Endothelial cell (in vitro differentiated cells): Measurements from ENCODE around the gene MESP1. TPM values are rescaled to one million over a fixed set of nuclear protein-coding genes. Genes with fewer than 3 reads are reported as not detected.

Source experiments
- DNase-seq: peaks from one replicate; pipeline ENCODE4 v3.0.0; 2021; ENCODE audit warnings: low spot score
- H3K27ac Mint-ChIP-seq: one replicate; pipeline ENCODE4 v1.8.0; 2021; ENCODE audit warnings: mixed read lengths, inconsistent platforms; ENCODE audit not compliant: unreplicated experiment
- H3K27me3 Mint-ChIP-seq: one replicate; pipeline ENCODE4 v1.8.0; 2021; ENCODE audit warnings: mild to moderate bottlenecking, moderate library complexity, mixed read lengths, inconsistent platforms; ENCODE audit not compliant: unreplicated experiment
- H3K36me3 Mint-ChIP-seq: one replicate; pipeline ENCODE4 v1.8.0; 2021; ENCODE audit warnings: mild to moderate bottlenecking, low read depth, mixed read lengths, inconsistent platforms; ENCODE audit not compliant: unreplicated experiment
- H3K4me1 Mint-ChIP-seq: one replicate; pipeline ENCODE4 v1.8.0; 2021; ENCODE audit warnings: mild to moderate bottlenecking, mixed read lengths, inconsistent platforms; ENCODE audit not compliant: unreplicated experiment
- H3K4me3 Mint-ChIP-seq: one replicate; pipeline ENCODE4 v1.8.0; 2021; ENCODE audit warnings: mild to moderate bottlenecking, mixed read lengths, inconsistent platforms; ENCODE audit not compliant: unreplicated experiment
- H3K9me3 Mint-ChIP-seq: one replicate; pipeline ENCODE4 v1.8.0; 2021; ENCODE audit warnings: mixed read lengths, inconsistent platforms; ENCODE audit not compliant: unreplicated experiment
- total RNA-seq: library from RNA; stranded (reverse); fragmentation: NEBNext Ultra II Directional; extraction: Animal tissue kit (Norgen Biotek cat#: 25700); gene quantifications from one replicate; pipeline ENCODE4 v1.2.1, GENCODE V29; 2021; ENCODE audit not compliant: unreplicated experiment
- TF ChIP-seq, protein P1 (sequence below): fragments of 200-600 bp; sonication (generic); IDR thresholded peaks from one replicate; pipeline ENCODE4 v1.5.0; 2021; ENCODE audit warnings: antibody characterized with exemption; ENCODE audit not compliant: unreplicated experiment

The MESP1 gene
- total RNA-seq, 1 donor from 2014 or later = not detected

DNA sequence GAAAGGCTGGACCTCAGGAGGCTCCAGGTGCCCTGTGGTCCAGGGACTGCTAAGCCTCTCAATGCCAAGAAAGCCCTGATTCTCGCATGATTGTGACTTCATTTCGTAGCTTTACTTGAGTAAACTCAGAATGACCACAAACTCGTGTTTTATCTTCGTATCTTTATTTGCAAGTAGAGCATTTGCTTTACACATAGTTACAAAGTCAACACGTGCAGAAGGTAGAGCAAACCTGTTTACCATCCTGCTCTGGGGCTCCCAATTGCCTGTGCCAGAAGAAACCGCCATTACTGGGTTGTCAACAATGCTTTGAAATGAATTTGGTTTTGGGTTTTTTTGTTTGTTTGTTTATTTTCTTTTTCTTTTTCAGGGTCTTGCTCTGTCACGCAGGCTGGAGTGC is 5.8 kb upstream of the MESP1 start:
- Mint-ChIP-seq H3K36me3 (no peaks in the 10 kb centered on the region), H3K9me3 (no peaks in the 10 kb centered on the region), H3K27me3 (peaks cover 11% of the 10 kb centered on the region), H3K4me1 (peaks cover 17% of the 10 kb centered on the region), H3K4me3 (no peak overlapping the region), H3K27ac (no peak overlapping the region)
- no peak for DNase-seq
- TF ChIP-seq, protein P1, sequence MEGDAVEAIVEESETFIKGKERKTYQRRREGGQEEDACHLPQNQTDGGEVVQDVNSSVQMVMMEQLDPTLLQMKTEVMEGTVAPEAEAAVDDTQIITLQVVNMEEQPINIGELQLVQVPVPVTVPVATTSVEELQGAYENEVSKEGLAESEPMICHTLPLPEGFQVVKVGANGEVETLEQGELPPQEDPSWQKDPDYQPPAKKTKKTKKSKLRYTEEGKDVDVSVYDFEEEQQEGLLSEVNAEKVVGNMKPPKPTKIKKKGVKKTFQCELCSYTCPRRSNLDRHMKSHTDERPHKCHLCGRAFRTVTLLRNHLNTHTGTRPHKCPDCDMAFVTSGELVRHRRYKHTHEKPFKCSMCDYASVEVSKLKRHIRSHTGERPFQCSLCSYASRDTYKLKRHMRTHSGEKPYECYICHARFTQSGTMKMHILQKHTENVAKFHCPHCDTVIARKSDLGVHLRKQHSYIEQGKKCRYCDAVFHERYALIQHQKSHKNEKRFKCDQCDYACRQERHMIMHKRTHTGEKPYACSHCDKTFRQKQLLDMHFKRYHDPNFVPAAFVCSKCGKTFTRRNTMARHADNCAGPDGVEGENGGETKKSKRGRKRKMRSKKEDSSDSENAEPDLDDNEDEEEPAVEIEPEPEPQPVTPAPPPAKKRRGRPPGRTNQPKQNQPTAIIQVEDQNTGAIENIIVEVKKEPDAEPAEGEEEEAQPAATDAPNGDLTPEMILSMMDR = no peak

DNA sequence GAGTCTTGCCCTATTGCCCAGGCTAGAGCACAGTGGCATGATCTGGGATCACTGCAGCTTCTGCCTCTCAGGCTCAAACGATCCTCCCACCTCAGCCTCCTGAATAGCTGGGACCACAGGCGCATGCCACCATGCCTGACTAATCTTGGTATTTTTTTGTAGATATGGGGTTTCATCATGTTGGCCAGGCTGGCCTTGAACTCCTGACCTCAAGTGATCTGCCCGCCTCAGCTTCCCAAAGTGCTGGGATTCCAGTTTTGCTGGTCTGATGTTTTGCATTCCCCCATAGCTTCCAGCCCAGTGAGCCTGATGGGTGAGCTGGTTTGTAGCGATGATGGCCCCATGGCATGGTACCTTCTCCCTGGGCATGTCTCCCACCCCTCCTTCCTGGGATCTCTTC is 4.7 kb upstream of the MESP1 start:
- no peak for DNase-seq
- TF ChIP-seq, protein P1 = no peak
- H3K4me3 Mint-ChIP-seq = no peak overlapping the region
- H3K27me3 Mint-ChIP-seq = peaks cover 9% of the 10 kb centered on the region
- H3K36me3 Mint-ChIP-seq = no peaks in the 10 kb centered on the region
- peaks cover 11% of the 10 kb centered on the region for H3K4me1 Mint-ChIP-seq
- H3K27ac Mint-ChIP-seq = no peak overlapping the region
- H3K9me3 Mint-ChIP-seq = no peaks in the 10 kb centered on the region

DNA sequence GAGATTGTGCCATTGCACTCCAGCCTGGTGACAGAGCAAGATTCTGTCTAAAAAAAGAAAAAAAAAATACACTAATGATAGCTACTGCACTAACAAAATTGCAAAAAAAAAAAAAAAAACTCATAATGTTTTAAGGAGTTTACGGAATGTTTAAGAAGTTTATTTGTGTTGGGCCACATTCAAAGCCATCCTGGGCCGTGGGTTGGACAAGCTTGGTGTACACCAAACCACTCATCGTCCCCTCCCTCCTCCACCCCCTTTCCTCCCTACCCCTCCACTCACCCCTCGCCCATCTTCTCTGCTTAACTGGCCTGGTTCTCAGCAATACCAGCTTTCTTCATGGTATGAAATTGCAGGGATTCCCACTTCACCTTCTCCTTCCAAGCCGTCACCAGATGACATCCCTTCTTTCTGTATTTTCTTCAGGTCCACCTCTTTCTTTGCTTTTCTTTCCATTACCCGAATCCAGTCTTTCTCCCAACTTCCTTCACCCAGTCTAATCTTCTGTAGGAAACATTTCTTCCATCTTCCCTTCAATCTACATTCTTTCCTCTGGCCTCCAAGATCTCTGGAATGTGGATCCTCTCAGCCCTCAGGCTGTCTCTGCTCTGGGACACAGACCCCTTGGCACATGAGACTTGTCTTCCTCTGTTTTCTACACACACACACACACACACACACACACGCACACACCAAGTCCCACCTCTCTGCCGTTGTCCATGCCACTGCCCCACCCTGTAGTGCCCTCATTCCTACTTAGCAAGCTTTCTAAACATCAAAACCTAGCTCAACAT is 3.5 kb upstream of the MESP1 start:
- Mint-ChIP-seq H3K9me3 (no peaks in the 10 kb centered on the region), H3K4me1 (no peaks in the 10 kb centered on the region), H3K27ac (no peak overlapping the region), H3K4me3 (no peak overlapping the region), H3K36me3 (no peaks in the 10 kb centered on the region), H3K27me3 (peaks cover 9% of the 10 kb centered on the region)
- DNase-seq = no peak
- TF ChIP-seq, protein P1 = no peak

DNA sequence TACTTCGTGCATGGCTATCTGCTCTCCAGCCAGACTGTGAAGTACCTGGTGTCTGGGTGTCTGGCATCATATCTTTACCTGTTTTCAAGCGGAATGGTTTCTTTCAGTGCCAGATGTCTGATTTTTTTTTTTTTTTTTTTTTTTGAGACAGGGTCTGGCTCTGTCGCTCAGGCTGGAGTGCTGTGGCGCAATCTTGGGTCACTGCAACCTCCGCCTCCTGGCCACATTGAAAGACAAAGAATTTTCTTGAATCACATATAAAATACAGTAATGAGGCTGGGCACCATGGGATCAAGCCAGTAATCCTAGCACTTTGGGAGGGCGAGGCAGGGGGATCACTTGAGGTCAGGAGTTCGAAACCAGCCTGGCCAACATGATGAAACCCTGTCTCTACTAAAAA is 2.8 kb upstream of the MESP1 start:
- H3K27ac Mint-ChIP-seq = no peak overlapping the region
- DNase-seq = no peak
- peaks cover 12% of the 10 kb centered on the region for H3K27me3 Mint-ChIP-seq

DNA sequence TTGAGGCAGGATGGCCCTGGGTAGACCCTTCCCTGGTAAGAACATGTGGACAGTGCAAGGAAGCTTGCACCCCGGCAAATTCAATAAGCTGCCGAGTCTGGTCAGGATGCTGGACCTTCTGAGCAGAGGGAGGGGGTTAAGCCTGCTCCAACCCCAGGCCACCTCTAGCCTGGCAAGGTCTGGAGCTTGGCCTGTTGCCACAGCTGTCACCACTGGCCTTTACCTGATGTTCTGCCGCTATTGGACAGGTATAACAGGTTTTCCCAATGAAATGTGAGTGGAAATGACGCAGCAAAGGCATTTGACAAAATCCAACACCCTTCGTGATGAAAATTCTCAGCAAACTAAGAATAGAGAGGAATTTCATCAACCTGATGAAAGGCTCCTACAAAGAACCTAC is 699 bp upstream of the MESP1 start:
- peaks cover 11% of the 10 kb centered on the region for H3K27me3 Mint-ChIP-seq
- no peak overlapping the region for H3K27ac Mint-ChIP-seq

More for the DNA sequence above, 2.8 kb upstream of the MESP1 start:
- no peaks in the 10 kb centered on the region for H3K9me3 Mint-ChIP-seq
- H3K4me1 Mint-ChIP-seq = no peaks in the 10 kb centered on the region
- TF ChIP-seq, protein P1 = no peak
- no peak overlapping the region for H3K4me3 Mint-ChIP-seq
- H3K36me3 Mint-ChIP-seq = no peaks in the 10 kb centered on the region

More for the DNA sequence above, 699 bp upstream of the MESP1 start:
- Mint-ChIP-seq H3K9me3 (no peaks in the 10 kb centered on the region), H3K36me3 (no peaks in the 10 kb centered on the region), H3K4me1 (no peaks in the 10 kb centered on the region), H3K4me3 (no peak overlapping the region)
- no peak for DNase-seq
- TF ChIP-seq, protein P1 = no peak
